Measurements from ENCODE around the gene FAIM. TPM values are rescaled to one million over a fixed set of nuclear protein-coding genes. Genes with fewer than 3 reads are reported as not detected.

The FAIM gene
- total RNA-seq, 1 donor: 13.0 TPM

DNA sequence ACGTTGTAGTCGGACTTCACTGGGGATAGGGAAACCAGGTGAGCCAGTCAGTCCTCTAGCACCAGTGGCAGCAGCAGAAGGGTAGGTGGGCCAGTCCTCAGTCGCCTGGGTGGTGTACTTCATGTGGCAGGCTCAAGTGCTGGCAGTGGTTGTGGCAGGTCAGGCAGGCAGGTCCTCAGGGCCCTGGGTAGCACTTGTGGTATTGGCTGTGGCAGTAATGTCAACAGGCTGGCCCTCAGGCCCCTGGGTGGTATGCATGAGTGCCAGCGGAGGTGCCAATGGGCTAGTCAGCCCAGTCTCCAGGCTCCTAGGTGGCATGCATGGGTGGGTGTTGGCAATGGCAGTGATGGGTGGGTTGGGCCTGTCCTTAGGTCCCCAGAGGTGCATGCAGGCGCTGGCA, 40.6 kb downstream of the FAIM start:
- H3K4me3 ChIP-seq (ENCODE audit: insufficient read depth, low read length): no peak overlapping the region
- no peak overlapping the region for H3K4me2 ChIP-seq (ENCODE audit: insufficient read depth, low read length)
- no peak overlapping the region for H3K27ac ChIP-seq (ENCODE audit: low read depth, low read length)
- H3K27me3 ChIP-seq (ENCODE audit: insufficient read depth, low read length): no peaks in the 10 kb centered on the region
- H3K36me3 ChIP-seq (ENCODE audit: insufficient read depth, low read length): peaks cover 25% of the 10 kb centered on the region
- DNase-seq (ENCODE audit: insufficient read length, low spot score, missing footprints): peak; percentile 23
- no peak for TF ChIP-seq CTCF (IDR thresholded peaks at IDR 0.05; ENCODE audit: extremely low read depth, low read depth, low read length)
- H3K9me3 ChIP-seq (ENCODE audit: low read depth, low read length): no peaks in the 10 kb centered on the region
- H3K4me1 ChIP-seq (ENCODE audit: insufficient read depth, low read length): no peaks in the 10 kb centered on the region
- no peaks in the 10 kb centered on the region for H4K20me1 ChIP-seq (ENCODE audit: insufficient read depth, low read length)
- no peaks in the 10 kb centered on the region for H3K79me2 ChIP-seq (ENCODE audit: insufficient read depth, low read length)
- H2AFZ ChIP-seq (ENCODE audit: low read length): no peak overlapping the region

GRCh38 chr3:138653567-138653966, 45.0 kb downstream of the FAIM start:
- TF ChIP-seq CTCF (IDR thresholded peaks at IDR 0.05; ENCODE audit: extremely low read depth, low read depth, low read length): no peak
- Histone ChIP-seq H3K79me2 (ENCODE audit: insufficient read depth, low read length) (no peaks in the 10 kb centered on the region), H3K9me3 (ENCODE audit: low read depth, low read length) (no peaks in the 10 kb centered on the region), H3K27me3 (ENCODE audit: insufficient read depth, low read length) (no peaks in the 10 kb centered on the region), H2AFZ (ENCODE audit: low read length) (no peak overlapping the region), H4K20me1 (ENCODE audit: insufficient read depth, low read length) (no peaks in the 10 kb centered on the region), H3K4me1 (ENCODE audit: insufficient read depth, low read length) (no peaks in the 10 kb centered on the region), H3K4me2 (ENCODE audit: insufficient read depth, low read length) (no peak overlapping the region), H3K4me3 (ENCODE audit: insufficient read depth, low read length) (no peak overlapping the region), H3K27ac (ENCODE audit: low read depth, low read length) (no peak overlapping the region), H3K36me3 (ENCODE audit: insufficient read depth, low read length) (peaks cover 34% of the 10 kb centered on the region)
- DNase-seq (ENCODE audit: insufficient read length, low spot score, missing footprints): no peak

- Histone ChIP-seq H3K36me3 (ENCODE audit: insufficient read depth, low read length) (peaks cover 19% of the 10 kb centered on the region), H3K27ac (ENCODE audit: low read depth, low read length) (no peak overlapping the region), H4K20me1 (ENCODE audit: insufficient read depth, low read length) (no peaks in the 10 kb centered on the region), H3K4me2 (ENCODE audit: insufficient read depth, low read length) (no peak overlapping the region), H3K27me3 (ENCODE audit: insufficient read depth, low read length) (no peaks in the 10 kb centered on the region), H3K79me2 (ENCODE audit: insufficient read depth, low read length) (no peaks in the 10 kb centered on the region), H3K4me3 (ENCODE audit: insufficient read depth, low read length) (no peak overlapping the region), H3K4me1 (ENCODE audit: insufficient read depth, low read length) (no peaks in the 10 kb centered on the region), H3K9me3 (ENCODE audit: low read depth, low read length) (no peaks in the 10 kb centered on the region), H2AFZ (ENCODE audit: low read length) (no peak overlapping the region)
- no peak for TF ChIP-seq CTCF (IDR thresholded peaks at IDR 0.05; ENCODE audit: extremely low read depth, low read depth, low read length)
- DNase-seq (ENCODE audit: insufficient read length, low spot score, missing footprints): no peak
Observed at GRCh38 chr3:138657508-138657907, 48.9 kb downstream of the FAIM start.

GRCh38 chr3:138668107-138668506, 59.5 kb downstream of the FAIM start:
- DNase-seq (ENCODE audit: insufficient read length, low spot score, missing footprints): no peak
- Histone ChIP-seq H4K20me1 (ENCODE audit: insufficient read depth, low read length) (no peaks in the 10 kb centered on the region), H3K36me3 (ENCODE audit: insufficient read depth, low read length) (peaks cover 10% of the 10 kb centered on the region), H3K27me3 (ENCODE audit: insufficient read depth, low read length) (no peaks in the 10 kb centered on the region), H3K27ac (ENCODE audit: low read depth, low read length) (no peak overlapping the region), H3K4me3 (ENCODE audit: insufficient read depth, low read length) (no peak overlapping the region), H2AFZ (ENCODE audit: low read length) (no peak overlapping the region), H3K79me2 (ENCODE audit: insufficient read depth, low read length) (no peaks in the 10 kb centered on the region), H3K4me1 (ENCODE audit: insufficient read depth, low read length) (no peaks in the 10 kb centered on the region), H3K4me2 (ENCODE audit: insufficient read depth, low read length) (no peak overlapping the region), H3K9me3 (ENCODE audit: low read depth, low read length) (no peaks in the 10 kb centered on the region)
- no peak for TF ChIP-seq CTCF (IDR thresholded peaks at IDR 0.05; ENCODE audit: extremely low read depth, low read depth, low read length)
